ENCODE data around the gene CDC42BPG.

CDC42BPG gene

GRCh38 chr11:64870893-64871466 lies 26.5 kb upstream of the CDC42BPG start:
- Histone ChIP-seq H2AFZ (ENCODE audit: low read length) (no peak overlapping the region), H3K36me3 (ENCODE audit: insufficient read depth, low read length) (peaks cover 75% of the 10 kb centered on the region), H3K4me1 (ENCODE audit: insufficient read depth, low read length, severe bottlenecking) (peaks cover 93% of the 10 kb centered on the region), H3K79me2 (ENCODE audit: insufficient read depth, low read length) (peaks cover 17% of the 10 kb centered on the region), H3K9ac (ENCODE audit: low read length) (peak overlapping the region; percentile 70), H4K20me1 (ENCODE audit: insufficient read depth, low read length) (no peaks in the 10 kb centered on the region), H3K27ac (ENCODE audit: low read depth, low read length, poor library complexity, severe bottlenecking) (peak overlapping the region; percentile 96), H3F3A (ENCODE audit: insufficient read depth, low read length) (peaks cover 6% of the 10 kb centered on the region; the same call in 1 of the 2 replicates), H3K9me3 (ENCODE audit: low read length) (no peaks in the 10 kb centered on the region), H3K4me3 (ENCODE audit: low read depth, low read length, poor library complexity, severe bottlenecking) (peak overlapping the region; percentile 51), H3K9me2 (ENCODE audit: low read depth, low read length) (no peaks in the 10 kb centered on the region), H3K4me2 (ENCODE audit: low read length) (peak overlapping the region; percentile 70), H3K27me3 (ENCODE audit: insufficient read depth, low read length) (no peaks in the 10 kb centered on the region)
- no peak for TF ChIP-seq CTCF (IDR thresholded peaks at IDR 0.05; ENCODE audit: low read length)
- TF ChIP-seq EZH2 (IDR thresholded peaks at IDR 0.05; ENCODE audit: borderline replicate concordance, low read length), result no peak

- no peak for TF ChIP-seq EZH2 (IDR thresholded peaks at IDR 0.05; ENCODE audit: borderline replicate concordance, low read length)
- TF ChIP-seq CTCF (IDR thresholded peaks at IDR 0.05; ENCODE audit: low read length), result no peak
- Histone ChIP-seq H3K9ac (ENCODE audit: low read length) (peak overlapping the region; percentile 70), H3K27me3 (ENCODE audit: insufficient read depth, low read length) (no peaks in the 10 kb centered on the region), H3F3A (ENCODE audit: insufficient read depth, low read length) (peaks cover 6% of the 10 kb centered on the region; the same call in 1 of the 2 replicates), H3K9me3 (ENCODE audit: low read length) (no peaks in the 10 kb centered on the region), H3K27ac (ENCODE audit: low read depth, low read length, poor library complexity, severe bottlenecking) (peak overlapping the region; percentile 96), H3K4me2 (ENCODE audit: low read length) (peak overlapping the region; percentile 70), H2AFZ (ENCODE audit: low read length) (no peak overlapping the region), H4K20me1 (ENCODE audit: insufficient read depth, low read length) (no peaks in the 10 kb centered on the region), H3K4me3 (ENCODE audit: low read depth, low read length, poor library complexity, severe bottlenecking) (peak overlapping the region; percentile 51), H3K4me1 (ENCODE audit: insufficient read depth, low read length, severe bottlenecking) (peaks cover 93% of the 10 kb centered on the region), H3K9me2 (ENCODE audit: low read depth, low read length) (no peaks in the 10 kb centered on the region), H3K79me2 (ENCODE audit: insufficient read depth, low read length) (0 out of 2 replicates have a peak, but pooled peaks cover 11% of the 10 kb centered on the region), H3K36me3 (ENCODE audit: insufficient read depth, low read length) (peaks cover 74% of the 10 kb centered on the region)
Observed at GRCh38 chr11:64870176-64870892, 25.9 kb upstream of the CDC42BPG start.

DNA sequence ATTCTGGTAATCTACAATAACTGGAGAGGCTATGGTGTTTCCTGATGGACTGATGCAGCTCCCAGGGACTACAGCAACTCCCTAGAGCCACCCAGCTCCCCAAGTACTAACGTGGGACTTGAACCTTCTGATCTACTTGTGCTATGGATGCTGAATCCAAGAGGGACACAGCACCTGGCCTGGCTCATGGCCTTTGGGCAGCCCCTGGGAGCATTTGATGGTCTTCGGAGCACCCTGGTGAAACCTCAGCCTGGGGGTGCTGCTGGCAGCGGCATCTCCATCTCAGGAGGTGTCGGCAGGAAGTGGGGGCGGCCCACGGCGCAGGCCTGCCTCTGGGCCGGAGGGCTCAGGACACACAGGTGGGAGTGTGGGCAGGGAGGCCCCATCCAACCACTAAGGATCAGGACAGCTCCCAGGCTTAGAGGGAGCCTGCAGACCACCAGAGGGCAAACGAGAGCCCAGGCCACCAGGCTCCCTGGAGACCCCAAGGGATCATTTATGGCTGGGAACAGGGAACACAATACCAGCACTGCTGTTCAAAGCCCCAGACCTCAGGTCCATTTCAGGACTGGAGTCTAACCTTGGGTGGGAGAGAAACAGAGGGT lies 25.2 kb upstream of the CDC42BPG start:
- Histone ChIP-seq H4K20me1 (ENCODE audit: insufficient read depth, low read length) (no peaks in the 10 kb centered on the region), H3K36me3 (ENCODE audit: insufficient read depth, low read length) (peaks cover 73% of the 10 kb centered on the region), H3K9ac (ENCODE audit: low read length) (peak overlapping the region; percentile 70), H3K9me3 (ENCODE audit: low read length) (no peaks in the 10 kb centered on the region), H3K4me2 (ENCODE audit: low read length) (peak overlapping the region; percentile 70), H3K4me3 (ENCODE audit: low read depth, low read length, poor library complexity, severe bottlenecking) (peak overlapping the region; percentile 51), H3F3A (ENCODE audit: insufficient read depth, low read length) (peaks cover 6% of the 10 kb centered on the region; the same call in 1 of the 2 replicates), H3K9me2 (ENCODE audit: low read depth, low read length) (no peaks in the 10 kb centered on the region), H2AFZ (ENCODE audit: low read length) (no peak overlapping the region), H3K27ac (ENCODE audit: low read depth, low read length, poor library complexity, severe bottlenecking) (peak overlapping the region; percentile 96), H3K79me2 (ENCODE audit: insufficient read depth, low read length) (0 out of 2 replicates have a peak, but pooled peaks cover 11% of the 10 kb centered on the region), H3K27me3 (ENCODE audit: insufficient read depth, low read length) (no peaks in the 10 kb centered on the region), H3K4me1 (ENCODE audit: insufficient read depth, low read length, severe bottlenecking) (peaks cover 93% of the 10 kb centered on the region)
- TF ChIP-seq CTCF (IDR thresholded peaks at IDR 0.05; ENCODE audit: low read length) (peak; percentile 64), EZH2 (IDR thresholded peaks at IDR 0.05; ENCODE audit: borderline replicate concordance, low read length) (no peak)
